Activated naive CD4-positive, alpha-beta T cell treated with anti-CD3 and anti-CD28 coated beads for 36 hours (primary cell): ENCODE measurements around the gene HS6ST2. TPM values are rescaled to one million over a fixed set of nuclear protein-coding genes. Genes with fewer than 3 reads are reported as not detected.

ENCODE experiments used
- CTCF ChIA-PET: fragments of 350-600 bp; sonication (Branson Sonifier 250); formaldehyde crosslinking; loops from one replicate; lab custom pipeline; 2021; ENCODE audit warnings: antibody characterized with exemption; lab: Charles Lee
- DNase-seq: peaks from one replicate; pipeline ENCODE4 v3.0.0-alpha.2; 2020
- H3K27ac Mint-ChIP-seq: one replicate; pipeline ENCODE4 v1.8.0; 2021; ENCODE audit warnings: mild to moderate bottlenecking, mixed read lengths
- H3K27me3 Mint-ChIP-seq: one replicate; pipeline ENCODE4 v1.8.0; 2021; ENCODE audit warnings: low read depth, mixed read lengths
- H3K36me3 Mint-ChIP-seq: one replicate; pipeline ENCODE4 v1.8.0; 2021; ENCODE audit warnings: low read depth, mixed read lengths
- H3K4me1 Mint-ChIP-seq: one replicate; pipeline ENCODE4 v1.8.0; 2021; ENCODE audit warnings: low read depth, mixed read lengths
- H3K4me3 Mint-ChIP-seq: one replicate; pipeline ENCODE4 v1.8.0; 2021; ENCODE audit warnings: mild to moderate bottlenecking, moderate library complexity, mixed read lengths
- H3K9me3 Mint-ChIP-seq: one replicate; pipeline ENCODE4 v1.8.0; 2021; ENCODE audit warnings: mixed read lengths
- intact Hi-C: fragments of 100-400 bp; cut with micrococcal nuclease; formaldehyde crosslinking; loops from one replicate; pipeline ENCODE4 v1.15.1; 2023
- total RNA-seq, 2 experiments: library from RNA; stranded (reverse); gene quantifications; one replicate each; pipeline ENCODE4 v1.2.3, GENCODE V29; 2021

HS6ST2 gene
- total RNA-seq, 2 experiments from 2014 or later = 0.98 to 1.3 TPM

- CTCF ChIA-PET = no interaction called here
- no peak overlapping the region for H3K27ac Mint-ChIP-seq
- intact Hi-C loops = no loop called here
- no peak overlapping the region for H3K4me3 Mint-ChIP-seq
- no peaks in the 10 kb centered on the region for H3K9me3 Mint-ChIP-seq
- DNase-seq = no peak
- no peaks in the 10 kb centered on the region for H3K4me1 Mint-ChIP-seq
- H3K36me3 Mint-ChIP-seq = no peaks in the 10 kb centered on the region
- no peaks in the 10 kb centered on the region for H3K27me3 Mint-ChIP-seq
Measured at GRCh38 chrX:132807411-132808030, 150.9 kb downstream of the HS6ST2 start.

- no peak overlapping the region for H3K4me3 Mint-ChIP-seq
- no peak for DNase-seq
- no peaks in the 10 kb centered on the region for H3K9me3 Mint-ChIP-seq
- no peaks in the 10 kb centered on the region for H3K36me3 Mint-ChIP-seq
- CTCF ChIA-PET = no interaction called here
- H3K4me1 Mint-ChIP-seq = no peaks in the 10 kb centered on the region
- intact Hi-C loops = no loop called here
- peaks cover 2% of the 10 kb centered on the region for H3K27me3 Mint-ChIP-seq
- H3K27ac Mint-ChIP-seq = no peak overlapping the region
Measured at GRCh38 chrX:132802033-132802432, 156.4 kb downstream of the HS6ST2 start.

GRCh38 chrX:132795181-132795580 is 163.2 kb downstream of the HS6ST2 start:
- H3K27ac Mint-ChIP-seq = no peak overlapping the region
- DNase-seq = no peak
- no peak overlapping the region for H3K4me3 Mint-ChIP-seq
- H3K27me3 Mint-ChIP-seq = no peaks in the 10 kb centered on the region
- no peaks in the 10 kb centered on the region for H3K4me1 Mint-ChIP-seq
- H3K9me3 Mint-ChIP-seq = no peaks in the 10 kb centered on the region
- CTCF ChIA-PET = no interaction called here
- no peaks in the 10 kb centered on the region for H3K36me3 Mint-ChIP-seq
- intact Hi-C loops = no loop called here

GRCh38 chrX:132791714-132792113 is 166.7 kb downstream of the HS6ST2 start:
- Mint-ChIP-seq H3K4me1 (no peaks in the 10 kb centered on the region), H3K9me3 (no peaks in the 10 kb centered on the region), H3K27me3 (no peaks in the 10 kb centered on the region), H3K27ac (no peak overlapping the region), H3K36me3 (no peaks in the 10 kb centered on the region), H3K4me3 (no peak overlapping the region)
- CTCF ChIA-PET = no interaction called here
- no peak for DNase-seq
- intact Hi-C loops = no loop called here

GRCh38 chrX:132790329-132790728 is 168.1 kb downstream of the HS6ST2 start:
- no peak overlapping the region for H3K4me3 Mint-ChIP-seq
- no peaks in the 10 kb centered on the region for H3K9me3 Mint-ChIP-seq
- DNase-seq = no peak
- H3K27me3 Mint-ChIP-seq = no peaks in the 10 kb centered on the region
- H3K36me3 Mint-ChIP-seq = no peaks in the 10 kb centered on the region
- no peaks in the 10 kb centered on the region for H3K4me1 Mint-ChIP-seq
- H3K27ac Mint-ChIP-seq = no peak overlapping the region
- intact Hi-C loops = no loop called here
- CTCF ChIA-PET = no interaction called here

GRCh38 chrX:132786217-132786616 is 172.2 kb downstream of the HS6ST2 start:
- Mint-ChIP-seq H3K4me1 (no peaks in the 10 kb centered on the region), H3K36me3 (no peaks in the 10 kb centered on the region), H3K9me3 (no peaks in the 10 kb centered on the region), H3K27me3 (no peaks in the 10 kb centered on the region), H3K27ac (peak overlapping the region; percentile 53), H3K4me3 (no peak overlapping the region)
- no peak for DNase-seq
- intact Hi-C loops = no loop called here
- CTCF ChIA-PET = no interaction called here

- CTCF ChIA-PET = no interaction called here
Measured at GRCh38 chrX:132778917-132779316, 179.5 kb downstream of the HS6ST2 start.

GRCh38 chrX:132776486-132777210 is 181.8 kb downstream of the HS6ST2 start:
- intact Hi-C loops = loop anchor here (10.0 kb wide), 1 partner anchor 178 kb away; the partner anchor contains the start of gene HS6ST2
- CTCF ChIA-PET = no interaction called here
- no peaks in the 10 kb centered on the region for H3K9me3 Mint-ChIP-seq
- H3K27me3 Mint-ChIP-seq = no peaks in the 10 kb centered on the region
- H3K4me1 Mint-ChIP-seq = peaks cover 16% of the 10 kb centered on the region
- no peak for DNase-seq
- H3K4me3 Mint-ChIP-seq = no peak overlapping the region
- H3K27ac Mint-ChIP-seq = no peak overlapping the region
- no peaks in the 10 kb centered on the region for H3K36me3 Mint-ChIP-seq

More at GRCh38 chrX:132778917-132779316, 179.5 kb downstream of the HS6ST2 start:
- Mint-ChIP-seq H3K4me1 (peaks cover 16% of the 10 kb centered on the region), H3K9me3 (no peaks in the 10 kb centered on the region), H3K27me3 (no peaks in the 10 kb centered on the region), H3K36me3 (no peaks in the 10 kb centered on the region), H3K27ac (no peak overlapping the region), H3K4me3 (no peak overlapping the region)
- intact Hi-C loops = loop anchor here (10.0 kb wide), 1 partner anchor 176 kb away; the partner anchor contains the start of gene HS6ST2
- no peak for DNase-seq

GRCh38 chrX:132775263-132775823 is 183.1 kb downstream of the HS6ST2 start:
- Mint-ChIP-seq H3K4me1 (peaks cover 16% of the 10 kb centered on the region), H3K4me3 (no peak overlapping the region), H3K36me3 (no peaks in the 10 kb centered on the region), H3K27ac (peak overlapping the region; percentile 78), H3K9me3 (no peaks in the 10 kb centered on the region), H3K27me3 (no peaks in the 10 kb centered on the region)
- peak; percentile 32 for DNase-seq
- intact Hi-C loops = loop anchor here (2.0 to 10.0 kb wide), 2 partner anchors 39 to 179 kb away; partner anchors contain the start of gene HS6ST2
- CTCF ChIA-PET = no interaction called here

- H3K9me3 Mint-ChIP-seq = no peaks in the 10 kb centered on the region
- H3K36me3 Mint-ChIP-seq = no peaks in the 10 kb centered on the region
- DNase-seq = no peak
- no peak overlapping the region for H3K27ac Mint-ChIP-seq
- H3K4me3 Mint-ChIP-seq = no peak overlapping the region
- peaks cover 16% of the 10 kb centered on the region for H3K4me1 Mint-ChIP-seq
- CTCF ChIA-PET = no interaction called here
- no peaks in the 10 kb centered on the region for H3K27me3 Mint-ChIP-seq
- intact Hi-C loops = loop anchor here (2.0 to 10.0 kb wide), 2 partner anchors 37 to 181 kb away; partner anchors contain the start of gene HS6ST2
Measured at GRCh38 chrX:132774010-132774714, 184.3 kb downstream of the HS6ST2 start.

- Mint-ChIP-seq H3K4me3 (no peak overlapping the region), H3K4me1 (peaks cover 3% of the 10 kb centered on the region), H3K27ac (no peak overlapping the region), H3K9me3 (no peaks in the 10 kb centered on the region), H3K27me3 (no peaks in the 10 kb centered on the region), H3K36me3 (no peaks in the 10 kb centered on the region)
- CTCF ChIA-PET = no interaction called here
- intact Hi-C loops = loop anchor here (10.0 kb wide), 1 partner anchor 185 kb away; the partner anchor contains the start of gene HS6ST2
- DNase-seq = no peak
Measured at GRCh38 chrX:132769609-132770008, 188.8 kb downstream of the HS6ST2 start.

GRCh38 chrX:132766452-132766851 is 192.0 kb downstream of the HS6ST2 start:
- CTCF ChIA-PET = no interaction called here
- H3K4me3 Mint-ChIP-seq = no peak overlapping the region
- DNase-seq = no peak
- no peaks in the 10 kb centered on the region for H3K9me3 Mint-ChIP-seq
- no peaks in the 10 kb centered on the region for H3K27me3 Mint-ChIP-seq
- no peak overlapping the region for H3K27ac Mint-ChIP-seq
- H3K36me3 Mint-ChIP-seq = no peaks in the 10 kb centered on the region
- intact Hi-C loops = no loop called here
- H3K4me1 Mint-ChIP-seq = no peaks in the 10 kb centered on the region
